ENCODE measurements around the gene DNAJB8. TPM values are rescaled to one million over a fixed set of nuclear protein-coding genes. Genes with fewer than 3 reads are reported as not detected.

The DNAJB8 gene
- total RNA-seq, 1 experiment from 2014 or later = not detected

DNA sequence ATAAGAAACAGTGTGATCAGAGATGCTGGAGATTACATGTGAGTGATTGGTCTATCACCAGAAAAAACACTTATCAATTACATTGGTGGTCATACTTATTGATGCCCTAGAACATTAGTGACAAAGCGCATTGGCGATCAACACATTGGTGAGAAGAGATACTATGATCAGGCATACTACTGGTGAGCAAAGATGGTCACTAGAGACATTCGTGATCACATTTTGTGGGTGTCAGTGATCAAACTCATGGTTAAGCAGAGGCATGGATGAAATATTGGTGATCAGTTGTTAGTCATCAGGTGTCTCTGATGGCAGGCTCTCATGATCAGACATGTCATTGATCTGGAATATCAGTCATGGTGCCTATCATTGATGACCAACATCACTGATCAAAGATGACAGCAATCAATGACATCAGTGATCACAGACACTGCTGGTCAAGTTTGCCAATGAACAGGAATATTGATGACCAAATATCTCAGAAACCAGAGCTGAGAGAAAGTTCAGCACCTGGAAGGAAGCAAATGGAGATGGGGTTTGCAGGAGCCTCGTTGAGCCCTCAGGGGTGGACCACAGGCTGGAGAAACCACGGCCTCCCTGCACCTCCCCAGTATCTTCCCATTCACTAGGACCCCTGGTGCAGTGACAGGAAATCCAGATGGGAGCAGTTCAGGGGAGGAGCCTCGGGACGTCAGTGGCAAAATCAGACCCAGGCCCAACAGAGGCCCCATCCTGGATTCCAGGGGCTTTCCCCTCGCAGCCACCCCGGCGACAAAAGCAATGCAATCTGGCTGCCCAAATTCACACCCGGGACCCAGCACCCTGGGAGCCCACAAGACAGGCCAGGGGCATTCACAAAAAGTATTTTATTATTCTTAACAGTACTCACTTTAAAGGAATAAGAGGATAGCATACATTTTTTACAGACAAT lies 12.2 kb upstream of the DNAJB8 start:
- no peak overlapping the region for H3K56ac ChIP-seq (ENCODE audit: insufficient read length, low read depth, low read length)
- H3K9me3 Mint-ChIP-seq = peaks cover 0 to under 1% of the 10 kb centered on the region in 2 experiments; a peak in 1 of 5 replicates
- H4K20me1 ChIP-seq (ENCODE audit: control insufficient read depth, insufficient read depth, insufficient read length) = peaks cover under 1% of the 10 kb centered on the region
- H2BK12ac ChIP-seq (ENCODE audit: insufficient read length, low read depth, low read length) = no peak overlapping the region
- no peaks in the 10 kb centered on the region for H3K4me1 ChIP-seq (ENCODE audit: insufficient read depth, low read length)
- H2BK5ac ChIP-seq (ENCODE audit: insufficient read length, low read length) = no peak overlapping the region
- H3K79me1 ChIP-seq (ENCODE audit: insufficient read depth, low read depth, low read length, poor library complexity, severe bottlenecking) = no peaks in the 10 kb centered on the region
- peaks cover 33 to 57% of the 10 kb centered on the region in 2 experiments for H3K4me1 Mint-ChIP-seq
- H2BK15ac ChIP-seq (ENCODE audit: low read depth, low read length) = no peak overlapping the region
- no peak overlapping the region for H2BK20ac ChIP-seq (ENCODE audit: low read depth, low read length, poor library complexity, severe bottlenecking)
- H3K4me2 ChIP-seq (ENCODE audit: insufficient read depth, insufficient read length, low read length) = no peak overlapping the region
- TF ChIP-seq, protein P1, sequence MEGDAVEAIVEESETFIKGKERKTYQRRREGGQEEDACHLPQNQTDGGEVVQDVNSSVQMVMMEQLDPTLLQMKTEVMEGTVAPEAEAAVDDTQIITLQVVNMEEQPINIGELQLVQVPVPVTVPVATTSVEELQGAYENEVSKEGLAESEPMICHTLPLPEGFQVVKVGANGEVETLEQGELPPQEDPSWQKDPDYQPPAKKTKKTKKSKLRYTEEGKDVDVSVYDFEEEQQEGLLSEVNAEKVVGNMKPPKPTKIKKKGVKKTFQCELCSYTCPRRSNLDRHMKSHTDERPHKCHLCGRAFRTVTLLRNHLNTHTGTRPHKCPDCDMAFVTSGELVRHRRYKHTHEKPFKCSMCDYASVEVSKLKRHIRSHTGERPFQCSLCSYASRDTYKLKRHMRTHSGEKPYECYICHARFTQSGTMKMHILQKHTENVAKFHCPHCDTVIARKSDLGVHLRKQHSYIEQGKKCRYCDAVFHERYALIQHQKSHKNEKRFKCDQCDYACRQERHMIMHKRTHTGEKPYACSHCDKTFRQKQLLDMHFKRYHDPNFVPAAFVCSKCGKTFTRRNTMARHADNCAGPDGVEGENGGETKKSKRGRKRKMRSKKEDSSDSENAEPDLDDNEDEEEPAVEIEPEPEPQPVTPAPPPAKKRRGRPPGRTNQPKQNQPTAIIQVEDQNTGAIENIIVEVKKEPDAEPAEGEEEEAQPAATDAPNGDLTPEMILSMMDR (conservative IDR thresholded peaks at IDR 0.05) = no peak
- no peak overlapping the region for H4K8ac ChIP-seq (replicated peaks; ENCODE audit: insufficient read length, low read depth, low read length)
- H3K9ac ChIP-seq (ENCODE audit: extremely low read depth, insufficient read length, low read length) = no peak overlapping the region
- no peak overlapping the region for H3K4me3 Mint-ChIP-seq
- H3T11ph ChIP-seq (ENCODE audit: low read length) = no peak overlapping the region
- peaks cover 0 to 6% (median 0%) of the 10 kb centered on the region in 3 experiments; a peak in 3 of 7 replicates for H3K36me3 Mint-ChIP-seq (ENCODE audit: insufficient read depth in 1 of 3, low read depth in 3 of 3)
- H3K4ac ChIP-seq (ENCODE audit: low read depth, low read length) = no peak overlapping the region
- H3K27ac ChIP-seq (ENCODE audit: insufficient read length, low read depth, low read length) = no peak overlapping the region
- H4K5ac ChIP-seq (ENCODE audit: insufficient read length, low read depth, low read length) = no peak overlapping the region
- DNase-seq = no peak
- no peak overlapping the region for H2BK120ac ChIP-seq (ENCODE audit: low read depth, low read length, poor library complexity, severe bottlenecking)
- H3K18ac ChIP-seq (ENCODE audit: insufficient read length, low read depth, low read length) = no peak overlapping the region
- WGBS (ENCODE audit: extremely low coverage, insufficient read length, low lambda C conversion rate) = no CpG with 5 or more reads among the region's 11 CpGs
- H3K79me2 ChIP-seq (ENCODE audit: insufficient read depth, low read length) = no peaks in the 10 kb centered on the region
- no peak overlapping the region for H4K91ac ChIP-seq (ENCODE audit: insufficient read length, low read depth, low read length)
- peaks cover 100% of the 10 kb centered on the region for H3K27me3 Mint-ChIP-seq (ENCODE audit: low read depth)
- no peak overlapping the region for H3K27ac Mint-ChIP-seq
- no peak overlapping the region for H3K14ac ChIP-seq (ENCODE audit: insufficient read depth, low read length)
- no peak overlapping the region for H2AFZ ChIP-seq (ENCODE audit: low read length)
- H3K23ac ChIP-seq (ENCODE audit: insufficient read length, low read depth, low read length) = no peak overlapping the region
- peaks cover 73% of the 10 kb centered on the region for H3K27me3 ChIP-seq (ENCODE audit: insufficient read depth, low read length)
- H3K9me3 ChIP-seq (ENCODE audit: control insufficient read depth, low read depth, low read length) = no peaks in the 10 kb centered on the region
- H2AK5ac ChIP-seq (ENCODE audit: insufficient read length, low read length) = no peak overlapping the region
- peaks cover 3% of the 10 kb centered on the region for H3K23me2 ChIP-seq (ENCODE audit: insufficient read length, low read depth, low read length, poor library complexity, severe bottlenecking)

All from H9 (cell line).